22Rv1 (cell line): ENCODE results near the gene C1orf21.

Experiments used
- H3K27ac ChIP-seq: fragments of 450-650 bp; 2 replicates; pipeline ENCODE4 v1.5.1; 2017
- ZFX ChIP-seq: fragments of 450-650 bp; IDR thresholded peaks from 2 replicates; pipeline ENCODE4 v1.6.1; 2017; ENCODE audit warnings: antibody characterized with exemption, borderline replicate concordance
- TF ChIP-seq, protein P1 (sequence below): fragments of 450-650 bp; IDR thresholded peaks from 2 replicates; pipeline ENCODE4 v1.5.1; 2017; ENCODE audit warnings: mild to moderate bottlenecking

C1orf21 gene

GRCh38 chr1:184517130-184517529 lies 130.3 kb downstream of the C1orf21 start:
- TF ChIP-seq, protein P1, sequence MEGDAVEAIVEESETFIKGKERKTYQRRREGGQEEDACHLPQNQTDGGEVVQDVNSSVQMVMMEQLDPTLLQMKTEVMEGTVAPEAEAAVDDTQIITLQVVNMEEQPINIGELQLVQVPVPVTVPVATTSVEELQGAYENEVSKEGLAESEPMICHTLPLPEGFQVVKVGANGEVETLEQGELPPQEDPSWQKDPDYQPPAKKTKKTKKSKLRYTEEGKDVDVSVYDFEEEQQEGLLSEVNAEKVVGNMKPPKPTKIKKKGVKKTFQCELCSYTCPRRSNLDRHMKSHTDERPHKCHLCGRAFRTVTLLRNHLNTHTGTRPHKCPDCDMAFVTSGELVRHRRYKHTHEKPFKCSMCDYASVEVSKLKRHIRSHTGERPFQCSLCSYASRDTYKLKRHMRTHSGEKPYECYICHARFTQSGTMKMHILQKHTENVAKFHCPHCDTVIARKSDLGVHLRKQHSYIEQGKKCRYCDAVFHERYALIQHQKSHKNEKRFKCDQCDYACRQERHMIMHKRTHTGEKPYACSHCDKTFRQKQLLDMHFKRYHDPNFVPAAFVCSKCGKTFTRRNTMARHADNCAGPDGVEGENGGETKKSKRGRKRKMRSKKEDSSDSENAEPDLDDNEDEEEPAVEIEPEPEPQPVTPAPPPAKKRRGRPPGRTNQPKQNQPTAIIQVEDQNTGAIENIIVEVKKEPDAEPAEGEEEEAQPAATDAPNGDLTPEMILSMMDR = no peak
- TF ChIP-seq ZFX = no peak
- no peak overlapping the region for H3K27ac ChIP-seq

DNA sequence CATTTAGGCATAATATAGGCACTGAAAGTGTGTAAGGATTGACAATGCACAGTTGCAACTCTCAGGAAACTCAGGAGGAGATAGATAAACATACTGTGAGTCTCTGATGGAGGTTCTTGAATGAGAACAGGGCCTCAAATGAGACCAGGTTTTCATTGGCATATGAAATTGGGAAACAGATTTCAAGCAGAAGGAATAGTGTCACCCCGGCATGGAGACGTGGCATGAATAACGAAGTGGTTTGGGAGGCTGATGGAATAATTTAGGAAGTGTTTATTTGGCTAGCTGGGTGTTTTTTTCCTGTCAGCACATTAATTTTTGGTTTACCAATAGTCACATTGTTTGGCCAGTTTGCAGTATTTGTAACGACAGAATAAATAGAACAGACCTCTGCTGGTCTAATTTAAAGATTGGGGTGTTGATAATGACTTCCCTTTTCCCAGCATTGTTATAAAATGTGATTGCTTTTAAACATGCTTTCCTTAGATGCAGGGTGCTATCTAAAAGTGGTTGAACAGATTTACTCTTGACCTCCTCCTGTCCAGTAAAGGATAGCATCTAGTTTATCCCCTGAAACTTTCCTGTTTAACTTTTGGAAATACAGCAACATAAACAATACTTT lies 132.0 kb downstream of the C1orf21 start:
- TF ChIP-seq ZFX = no peak
- TF ChIP-seq, protein P1 = no peak
- H3K27ac ChIP-seq = no peak overlapping the region

GRCh38 chr1:184520336-184520735 lies 133.5 kb downstream of the C1orf21 start:
- H3K27ac ChIP-seq = no peak overlapping the region
- TF ChIP-seq, protein P1 = no peak
- no peak for TF ChIP-seq ZFX

DNA sequence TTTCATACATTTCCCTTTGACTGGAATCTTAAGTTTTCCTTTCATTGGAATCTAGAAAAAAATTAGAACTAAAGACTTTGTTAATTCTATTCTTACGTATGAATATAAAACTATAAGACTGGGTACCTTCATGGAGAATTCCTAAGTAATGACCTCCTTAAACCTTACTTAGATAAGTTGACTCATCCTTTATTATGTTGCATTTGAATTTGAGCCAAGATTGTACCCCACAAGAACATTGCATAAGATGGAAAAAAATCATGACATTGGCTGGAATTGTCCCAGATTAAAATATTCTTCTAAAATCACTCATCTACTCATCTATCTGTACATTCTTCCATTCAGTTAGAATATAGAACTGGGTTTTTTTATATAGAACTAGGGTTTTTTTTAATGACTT lies 137.4 kb downstream of the C1orf21 start:
- H3K27ac ChIP-seq = no peak overlapping the region
- TF ChIP-seq, protein P1 = no peak
- TF ChIP-seq ZFX = no peak

- H3K27ac ChIP-seq = no peak overlapping the region
- TF ChIP-seq, protein P1 = no peak
- no peak for TF ChIP-seq ZFX
Measured at GRCh38 chr1:184527402-184527801, 140.6 kb downstream of the C1orf21 start.

GRCh38 chr1:184530226-184530625 lies 143.4 kb downstream of the C1orf21 start:
- TF ChIP-seq ZFX = no peak
- TF ChIP-seq, protein P1 = no peak
- no peak overlapping the region for H3K27ac ChIP-seq

DNA sequence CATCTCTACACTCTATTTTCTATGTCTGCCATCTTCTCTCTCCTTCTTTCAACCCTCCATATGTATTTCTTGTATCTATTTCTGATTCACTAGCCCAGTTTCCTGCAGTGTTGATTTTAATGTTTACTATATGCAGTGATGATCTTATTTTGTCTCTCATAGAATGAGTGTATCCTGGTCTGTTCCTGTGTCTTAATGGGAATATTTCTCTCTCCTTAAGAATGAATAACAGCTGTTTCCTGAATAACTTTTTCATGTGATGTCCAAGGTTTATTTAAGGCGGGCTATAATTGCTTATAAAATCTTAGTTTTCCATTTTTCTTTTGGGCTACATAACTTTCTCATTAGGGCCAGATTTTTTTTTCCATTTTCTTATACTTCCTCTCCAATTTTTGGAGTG lies 144.5 kb downstream of the C1orf21 start:
- no peak overlapping the region for H3K27ac ChIP-seq
- TF ChIP-seq ZFX = no peak

- TF ChIP-seq, protein P1 = no peak
- TF ChIP-seq ZFX = no peak
- H3K27ac ChIP-seq = no peak overlapping the region
Measured at GRCh38 chr1:184532199-184532598, 145.4 kb downstream of the C1orf21 start.
